Activated CD4-positive, alpha-beta T cell treated with anti-CD3 and anti-CD28 coated beads, Interleukin-2, amount 50 U/mL, for 24 hours (primary cell): ENCODE measurements around the gene RRP12.

Experiments
- DNase-seq, 2 donors: peaks; one replicate each; pipeline ENCODE4 v3.0.0-alpha.2; 2020; ENCODE audit warnings: low read depth in 1 of 2, low spot score in 1 of 2

Gene RRP12

GRCh38 chr10:97336006-97336405, 65.1 kb downstream of the RRP12 start:
- no peak for DNase-seq

DNA sequence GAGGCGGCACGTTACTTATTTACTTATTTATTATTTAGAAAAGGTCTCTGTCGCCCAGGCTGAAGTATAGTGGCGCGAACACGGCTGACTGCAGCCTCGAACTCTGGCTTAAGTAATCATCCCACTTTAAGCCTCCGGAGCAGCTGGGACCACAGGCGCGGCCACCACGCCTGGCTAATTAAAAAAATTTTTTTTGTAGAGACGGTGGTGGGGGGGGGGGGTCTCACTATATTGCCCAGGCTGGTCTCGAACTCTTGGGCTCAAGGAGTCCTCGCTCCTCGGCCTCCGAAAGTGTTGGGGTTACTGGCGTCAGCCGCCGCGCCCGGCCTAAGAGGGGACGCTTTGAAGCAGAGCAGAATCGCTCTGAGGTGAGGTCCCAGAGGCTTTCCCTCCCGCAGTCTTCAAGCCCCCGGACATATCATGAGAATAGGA, 65.9 kb downstream of the RRP12 start:
- no peak for DNase-seq

DNA sequence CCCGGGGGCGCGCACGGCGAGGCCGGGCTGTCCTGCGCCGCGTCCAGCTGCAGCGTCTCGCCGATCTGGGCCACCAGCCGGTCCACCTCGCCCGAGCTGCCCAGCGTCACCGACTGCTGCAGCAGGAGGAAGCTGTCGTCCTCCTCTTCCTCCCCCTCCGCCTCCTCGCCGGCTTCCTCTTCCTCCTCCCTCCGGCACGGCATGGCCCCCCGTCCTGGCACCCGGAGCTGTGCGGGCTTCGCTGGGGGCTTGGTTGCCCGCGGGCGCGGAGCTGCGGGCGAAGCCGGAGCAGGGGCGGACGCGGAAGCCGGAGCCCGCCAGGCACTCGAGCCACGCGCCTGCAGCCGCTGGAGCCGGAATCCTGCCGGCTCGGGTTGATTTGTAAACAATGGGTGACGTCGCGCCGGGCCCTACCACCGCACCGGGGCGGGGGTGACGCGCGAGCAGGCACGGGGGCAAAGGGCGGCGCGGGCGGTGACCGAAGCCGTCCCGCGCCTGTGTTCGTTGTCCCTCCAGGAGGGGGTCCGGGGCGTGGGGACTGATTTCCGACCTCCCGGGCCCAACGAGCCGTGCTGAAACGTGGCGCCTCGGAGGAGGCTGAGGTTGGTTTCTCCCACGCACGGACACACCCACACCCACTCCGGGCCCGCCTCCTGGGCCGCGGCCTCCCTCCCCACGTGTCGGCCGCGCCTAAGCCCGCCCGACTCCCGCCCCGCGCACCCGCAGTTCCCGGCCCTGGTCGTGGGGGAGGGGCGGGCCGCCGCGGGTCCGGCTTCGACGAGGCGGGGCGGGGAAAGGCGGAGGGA, 66.6 kb downstream of the RRP12 start, which contains the start of gene FRAT2:
Gene FRAT2, minus strand, starts transcription at position 360 of the 806 bp plus-strand sequence. Its CDS starts 157 bp downstream, at position 203.
- DNase-seq, result peak; percentile 78 to 80

DNA sequence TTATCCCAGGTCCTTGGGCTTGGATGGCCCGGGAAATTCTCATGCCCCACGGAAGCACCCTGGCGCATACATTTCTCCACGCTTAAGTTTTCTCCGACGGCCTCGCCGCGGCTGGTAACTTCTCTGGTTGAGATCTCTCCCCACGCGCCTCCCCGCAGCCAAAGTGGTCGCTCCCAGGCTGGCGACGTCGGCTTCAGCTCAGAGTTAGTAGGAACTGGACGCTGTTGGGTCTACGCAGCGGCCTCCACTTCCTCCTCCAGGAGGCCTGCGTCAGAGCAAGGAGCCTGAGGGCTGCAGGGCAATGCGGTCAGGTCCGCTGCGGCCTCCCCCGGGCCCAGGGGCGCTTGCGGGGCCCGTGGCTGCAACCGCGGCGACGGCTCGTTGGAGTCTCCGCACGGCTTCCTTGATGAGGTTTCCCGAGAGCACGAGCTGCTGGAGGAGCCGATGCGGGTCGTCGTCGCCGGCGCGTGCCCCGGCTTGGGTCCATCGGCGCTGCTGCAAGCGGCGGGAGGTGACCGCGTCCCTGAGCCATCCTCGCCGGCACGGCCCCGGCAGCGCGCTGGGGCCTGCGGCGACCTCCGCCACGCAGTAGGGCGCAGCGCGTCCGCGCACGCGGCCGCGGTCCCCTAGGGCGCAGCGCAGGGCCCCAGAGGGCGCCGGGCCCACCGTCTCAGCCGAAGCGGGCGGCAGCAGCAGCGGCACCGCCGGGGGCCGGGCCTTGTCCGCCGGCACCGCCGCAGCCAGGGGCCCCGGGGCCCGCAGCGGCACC, 67.4 kb downstream of the RRP12 start:
- DNase-seq, result peak in 1 of 2 donors; percentile 9

DNA sequence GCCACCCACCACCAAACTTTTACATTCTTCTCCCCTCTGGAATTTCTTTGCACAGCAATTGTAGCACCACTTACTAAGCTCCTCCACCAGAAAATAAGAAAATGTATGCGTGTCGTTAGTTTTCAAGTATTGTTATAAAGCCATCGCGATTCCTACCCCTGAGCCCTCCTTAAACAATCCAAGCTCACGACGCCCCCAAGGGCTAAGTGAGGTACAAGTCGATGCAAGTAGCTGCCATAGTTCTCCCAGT, 67.9 kb downstream of the RRP12 start:
- DNase-seq, result no peak

DNA sequence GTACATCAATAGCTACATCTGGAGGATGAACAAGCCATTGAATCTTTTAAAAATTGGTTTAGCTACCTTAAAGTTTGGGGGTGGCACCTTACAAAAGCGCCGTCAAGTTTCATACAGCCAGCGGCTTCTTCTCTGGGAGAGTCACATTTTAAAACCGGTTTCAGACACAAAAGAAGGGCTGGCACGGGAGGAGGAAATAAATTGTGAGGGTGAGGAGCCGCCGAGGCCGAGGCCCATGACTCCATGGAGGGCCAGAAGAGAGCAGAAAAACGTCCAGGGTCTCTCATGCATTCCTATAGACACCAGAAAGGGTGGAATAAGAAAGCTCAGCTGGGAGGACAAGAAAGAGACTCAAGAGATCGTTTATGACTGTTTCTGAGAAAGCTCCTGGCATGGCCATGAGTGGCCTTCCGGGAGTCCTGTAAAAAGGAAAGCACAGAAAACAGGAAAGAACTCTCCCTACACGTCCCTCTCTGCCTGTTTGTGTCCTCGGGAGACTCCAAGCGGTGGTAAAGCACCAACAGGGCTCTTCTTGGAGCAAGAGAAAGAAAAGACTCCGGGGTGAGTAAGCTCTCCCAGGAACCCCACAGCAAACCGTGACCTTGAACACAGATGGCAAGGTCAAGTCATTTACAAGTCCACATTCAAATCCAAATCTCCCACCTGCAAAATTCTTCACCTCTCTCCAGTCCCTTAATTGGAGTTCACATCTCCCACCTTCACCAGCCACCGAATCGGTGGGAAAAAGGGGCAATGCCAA, 68.4 kb downstream of the RRP12 start:
- no peak for DNase-seq

DNA sequence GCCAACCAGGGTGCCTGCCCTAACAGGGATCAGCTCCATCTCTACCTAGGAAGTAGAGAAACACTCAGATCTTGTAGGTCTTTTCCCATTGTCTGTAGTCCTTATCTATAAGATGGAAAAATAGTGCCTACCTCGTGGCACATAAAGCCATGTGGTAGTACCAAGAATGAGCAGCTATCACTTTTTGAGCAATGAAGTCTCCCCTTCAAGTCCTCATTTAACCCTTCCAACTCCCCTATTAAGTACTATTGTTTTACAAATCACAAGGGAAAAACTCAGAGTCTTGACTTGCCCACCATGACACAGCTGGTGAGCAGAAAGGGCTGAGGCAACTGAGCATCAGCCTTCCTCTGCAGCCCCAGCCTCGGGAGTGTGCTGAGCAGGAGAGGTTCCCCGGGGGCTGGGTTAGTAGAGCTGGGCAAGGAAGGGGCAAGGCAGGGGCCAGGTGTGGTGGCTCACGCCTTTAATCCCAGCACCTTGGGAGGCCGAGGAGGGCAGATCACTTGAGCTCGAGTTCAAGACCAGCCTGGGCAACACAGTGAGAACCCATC, 69.9 kb downstream of the RRP12 start:
- DNase-seq, result no peak

GRCh38 chr10:97329766-97330165, 71.4 kb downstream of the RRP12 start:
- no peak for DNase-seq

DNA sequence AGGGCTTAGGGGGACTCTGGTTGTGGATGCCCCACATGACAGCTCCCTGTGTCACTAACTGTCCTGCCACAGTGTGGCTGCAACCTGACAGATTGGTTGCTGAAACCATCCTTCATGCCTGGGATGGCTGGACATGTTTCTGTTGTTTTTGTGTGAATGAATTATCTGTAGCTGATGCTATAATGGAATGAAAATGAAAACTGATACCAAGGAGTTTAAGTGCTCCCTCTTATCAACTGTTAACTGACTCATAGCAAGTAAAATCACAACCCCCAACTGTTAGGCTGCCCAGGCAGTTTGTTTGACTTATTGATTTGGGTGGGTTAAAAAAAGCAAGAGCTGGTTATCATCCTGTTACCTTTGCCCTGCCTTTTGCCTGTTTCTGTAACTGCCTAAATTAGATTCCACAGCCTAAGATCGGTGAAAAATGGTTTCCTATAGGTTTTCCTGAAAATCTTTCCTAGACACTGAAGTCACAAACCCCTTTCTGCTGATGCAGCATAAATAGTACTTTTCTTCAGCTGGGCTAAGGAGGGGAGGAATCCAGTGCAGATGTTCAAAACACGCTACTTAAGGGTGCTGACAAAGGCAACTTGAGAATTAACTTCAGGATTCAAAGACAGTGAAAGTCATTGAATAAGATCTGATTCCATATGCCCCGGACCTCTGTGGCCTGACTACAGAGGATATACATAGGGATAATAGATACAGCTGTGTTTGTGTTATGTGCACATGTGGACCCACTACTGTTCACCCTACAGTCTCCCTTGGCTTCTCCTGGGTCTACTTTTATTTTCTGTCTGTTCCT, 72.3 kb downstream of the RRP12 start:
- no peak for DNase-seq

DNA sequence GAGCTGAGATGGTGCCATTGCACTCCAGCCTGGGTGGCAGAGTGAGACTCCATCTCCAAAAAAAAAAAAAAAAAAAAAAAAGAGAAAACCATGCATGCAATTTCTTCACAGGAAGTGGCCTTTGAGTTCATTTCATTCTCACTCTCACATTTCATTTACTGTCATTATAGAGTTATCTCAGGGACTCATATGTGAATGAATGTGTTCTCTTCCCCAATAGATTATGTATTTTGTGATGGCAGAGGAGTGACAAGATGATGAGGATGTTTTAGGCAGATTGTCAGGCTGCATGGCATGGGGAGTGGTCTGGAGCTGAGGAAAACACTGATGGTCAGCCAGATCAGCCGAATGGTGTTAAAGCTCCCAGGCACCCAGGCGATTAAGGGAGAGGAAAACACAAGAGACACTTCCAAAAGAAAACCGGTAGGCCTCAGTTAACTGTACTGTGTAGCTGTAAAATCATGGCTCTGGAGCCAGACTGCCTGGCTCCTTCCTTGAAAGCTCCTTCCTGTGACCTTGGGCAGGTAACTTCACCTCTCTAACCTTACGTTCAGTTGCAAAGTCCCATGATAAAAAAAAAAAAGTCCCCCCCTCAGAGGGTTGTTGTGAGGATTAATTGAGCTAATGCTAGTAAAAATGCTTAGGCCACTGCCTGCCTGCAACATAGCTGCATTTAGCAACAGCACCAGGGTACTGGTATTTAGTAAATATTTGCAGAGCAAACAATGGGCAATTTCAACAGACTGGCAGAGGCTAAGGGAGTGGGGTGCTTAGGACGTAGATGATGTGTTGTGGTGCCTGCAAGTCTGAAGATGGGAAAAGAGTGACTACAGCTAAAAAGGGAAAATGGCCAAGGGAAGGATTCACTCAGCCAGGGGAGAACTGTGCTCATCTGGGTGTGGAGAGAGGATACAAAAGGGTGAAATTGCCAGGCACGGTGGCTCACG, 73.5 kb downstream of the RRP12 start:
- DNase-seq, result no peak

GRCh38 chr10:97325754-97326153, 75.4 kb downstream of the RRP12 start:
- no peak for DNase-seq

- no peak for DNase-seq
Measured at GRCh38 chr10:97323501-97323900, 77.6 kb downstream of the RRP12 start.

DNA sequence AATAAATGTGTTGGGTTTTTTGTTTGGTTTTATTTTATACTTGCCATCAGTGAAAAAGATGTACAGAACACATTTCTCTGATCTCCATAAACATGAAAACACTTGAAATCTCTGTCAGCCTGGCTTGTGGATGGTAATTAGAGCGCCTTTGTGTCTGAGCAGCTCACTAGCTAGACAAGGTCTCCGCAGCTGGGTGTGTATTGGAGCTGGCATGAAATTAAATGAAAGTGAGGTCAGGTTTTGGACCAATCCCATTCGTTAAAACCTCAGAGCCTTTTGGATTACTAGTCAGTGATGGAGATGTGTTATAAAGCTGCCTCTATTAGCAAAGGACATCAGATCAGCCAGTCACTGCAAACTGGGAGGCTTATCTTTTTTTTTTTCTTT, 79.3 kb downstream of the RRP12 start:
- no peak for DNase-seq

DNA sequence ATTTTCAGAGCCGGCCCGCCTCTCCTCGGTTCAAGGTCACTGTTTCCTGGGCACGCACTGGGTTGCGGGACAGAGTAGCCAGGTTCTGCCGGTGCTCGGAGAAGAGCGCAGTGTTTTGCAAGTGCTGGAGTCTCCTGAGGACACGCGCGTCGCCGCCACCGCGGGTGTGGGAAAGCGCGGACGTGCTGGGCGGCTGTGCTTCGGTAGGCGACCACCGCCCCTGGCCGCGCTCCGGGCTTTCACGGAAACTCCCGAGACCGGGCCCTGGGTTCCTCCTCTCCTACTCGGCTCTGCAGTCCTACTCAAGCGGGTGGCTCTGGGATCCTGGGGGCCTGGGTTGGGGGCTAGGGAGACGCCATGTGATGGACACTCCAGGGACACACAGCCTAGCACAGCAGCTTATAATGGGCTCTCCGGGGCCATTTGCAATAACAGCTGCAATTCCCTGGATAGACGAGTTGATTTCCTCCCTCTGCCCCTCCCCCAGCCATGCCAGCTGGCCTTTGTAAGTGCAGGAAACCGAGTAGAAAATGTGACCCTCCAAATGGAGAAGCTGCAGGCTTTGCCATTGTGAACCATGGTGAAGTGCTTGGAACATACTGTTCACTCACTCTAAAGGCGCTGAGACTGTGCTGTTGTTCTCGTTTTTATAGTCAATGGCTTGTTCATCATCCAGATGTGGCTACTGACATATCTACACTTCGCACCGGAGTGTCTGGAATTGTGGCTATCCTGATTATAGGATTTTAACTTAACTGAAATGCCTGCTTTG, 79.9 kb downstream of the RRP12 start:
- no peak for DNase-seq

GRCh38 chr10:97320480-97321031, 80.6 kb downstream of the RRP12 start:
- DNase-seq, result peak in 1 of 2 donors; percentile 16

DNA sequence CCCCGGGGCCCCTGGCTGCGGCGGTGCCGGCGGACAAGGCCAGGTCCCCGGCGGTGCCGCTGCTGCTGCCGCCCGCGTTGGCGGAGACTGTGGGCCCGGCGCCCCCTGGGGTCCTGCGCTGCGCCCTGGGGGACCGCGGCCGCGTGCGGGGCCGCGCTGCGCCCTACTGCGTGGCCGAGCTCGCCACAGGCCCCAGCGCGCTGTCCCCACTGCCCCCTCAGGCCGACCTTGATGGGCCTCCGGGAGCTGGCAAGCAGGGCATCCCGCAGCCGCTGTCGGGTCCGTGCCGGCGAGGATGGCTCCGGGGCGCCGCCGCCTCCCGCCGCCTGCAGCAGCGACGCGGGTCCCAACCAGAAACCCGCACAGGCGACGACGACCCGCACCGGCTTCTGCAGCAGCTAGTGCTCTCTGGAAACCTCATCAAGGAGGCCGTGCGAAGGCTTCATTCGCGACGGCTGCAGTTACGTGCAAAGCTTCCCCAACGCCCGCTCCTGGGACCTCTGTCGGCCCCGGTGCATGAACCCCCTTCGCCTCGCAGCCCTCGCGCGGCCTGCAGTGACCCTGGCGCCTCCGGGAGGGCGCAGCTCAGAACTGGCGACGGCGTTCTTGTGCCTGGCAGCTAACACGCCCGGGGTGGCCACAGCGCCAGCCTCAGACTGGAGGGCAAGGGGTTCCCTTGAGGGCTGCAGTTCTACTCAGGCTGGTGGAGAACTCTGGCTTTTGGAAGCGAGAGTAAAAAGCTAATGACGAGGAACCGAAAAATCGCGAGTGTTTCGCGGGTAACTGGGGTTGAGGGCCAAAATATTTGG, 81.3 kb downstream of the RRP12 start:
- peak; percentile 28 to 42 for DNase-seq

GRCh38 chr10:97318772-97319651, 82.1 kb downstream of the RRP12 start, which contains the start of gene FRAT1:
Gene FRAT1 (plus strand): TSS chr10:97319271. CDS start chr10:97319454, 183 bp downstream.
- DNase-seq, result peak; percentile 81 to 87
